GM18909 (cell line): ENCODE data around the gene RFX8.
"Not testable (repeated sequence)": the region's sequence is repeated elsewhere in the genome, so short reads cannot be mapped to it uniquely, and the experiment has no call there.

Source experiments
- ATAC-seq: cut with Tn5 transposase; IDR thresholded peaks from one replicate; pipeline ENCODE4 v1.9.1; 2021; ENCODE audit warnings: mild to moderate bottlenecking; ENCODE audit not compliant: unreplicated experiment, poor library complexity

The RFX8 gene

DNA sequence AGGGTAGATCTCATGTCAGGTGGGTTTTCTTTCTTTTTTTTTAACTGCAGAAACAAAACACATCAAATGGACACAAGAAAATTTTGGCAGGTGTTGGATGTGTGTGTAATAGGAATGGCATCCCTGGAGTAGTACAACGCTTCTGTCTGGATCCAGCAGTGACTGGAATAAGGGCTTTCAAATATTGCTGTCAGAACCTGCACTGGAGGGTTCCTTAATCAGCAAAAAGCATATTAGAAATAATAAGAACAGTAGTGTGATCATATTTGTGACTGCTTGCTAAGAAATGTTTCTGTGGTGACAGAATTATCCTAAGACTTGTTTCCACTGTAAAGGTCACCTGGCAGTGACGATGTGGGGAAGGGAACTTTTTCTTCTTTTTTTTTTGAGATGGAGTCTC is 118.4 kb downstream of the RFX8 start:
- ATAC-seq = no peak

DNA sequence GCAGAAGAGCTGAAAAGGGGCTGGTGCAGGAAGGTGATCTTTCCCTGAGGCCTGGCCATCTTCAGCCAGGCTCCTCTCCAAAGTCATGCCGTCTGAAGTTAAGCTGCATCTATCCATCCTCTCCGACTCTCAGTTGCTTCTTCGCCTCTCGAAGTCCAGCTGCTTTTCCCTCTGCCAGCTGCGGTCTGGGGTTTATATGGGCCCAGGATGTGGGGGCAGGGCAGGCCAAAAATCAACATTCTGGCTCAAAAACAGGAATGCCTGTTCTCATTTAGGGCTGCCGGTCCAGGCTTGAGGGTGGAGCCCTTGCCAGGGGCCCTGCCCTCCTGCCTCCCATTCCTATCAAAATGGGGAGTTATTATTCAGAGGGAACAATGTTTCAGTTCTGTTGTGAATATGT is 118.9 kb downstream of the RFX8 start:
- ATAC-seq = no peak

DNA sequence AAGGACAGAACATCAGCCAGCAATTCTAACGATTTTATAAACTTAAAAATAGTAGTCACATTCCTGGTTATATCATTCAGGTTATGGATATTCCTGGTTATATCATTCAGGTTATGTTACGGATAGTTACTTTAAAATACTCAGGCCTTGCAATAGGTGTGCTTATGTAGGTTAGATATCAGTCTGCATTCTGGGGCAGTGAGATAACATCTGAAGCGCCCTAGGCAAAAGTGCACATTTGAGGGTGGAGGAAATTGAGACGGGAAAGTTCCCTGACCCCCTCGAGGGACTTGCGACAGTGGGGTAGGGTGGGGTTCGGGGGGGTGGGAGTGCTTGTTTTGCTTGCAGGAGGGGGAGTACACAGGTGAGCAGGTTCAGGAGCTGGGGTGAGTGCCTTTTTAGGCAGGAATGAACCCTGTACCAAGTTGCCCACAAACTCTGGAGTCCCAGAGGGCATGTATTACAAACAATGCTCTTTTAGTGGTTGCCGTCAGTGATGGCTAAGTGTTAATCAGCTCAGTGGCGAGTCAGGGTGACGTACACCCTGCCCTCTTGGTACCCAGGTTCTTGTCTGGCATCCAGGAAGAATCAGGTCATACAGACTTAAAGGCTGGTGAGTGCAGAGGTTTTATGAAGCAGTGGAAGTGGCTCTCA is 119.4 kb downstream of the RFX8 start:
- ATAC-seq = no peak

DNA sequence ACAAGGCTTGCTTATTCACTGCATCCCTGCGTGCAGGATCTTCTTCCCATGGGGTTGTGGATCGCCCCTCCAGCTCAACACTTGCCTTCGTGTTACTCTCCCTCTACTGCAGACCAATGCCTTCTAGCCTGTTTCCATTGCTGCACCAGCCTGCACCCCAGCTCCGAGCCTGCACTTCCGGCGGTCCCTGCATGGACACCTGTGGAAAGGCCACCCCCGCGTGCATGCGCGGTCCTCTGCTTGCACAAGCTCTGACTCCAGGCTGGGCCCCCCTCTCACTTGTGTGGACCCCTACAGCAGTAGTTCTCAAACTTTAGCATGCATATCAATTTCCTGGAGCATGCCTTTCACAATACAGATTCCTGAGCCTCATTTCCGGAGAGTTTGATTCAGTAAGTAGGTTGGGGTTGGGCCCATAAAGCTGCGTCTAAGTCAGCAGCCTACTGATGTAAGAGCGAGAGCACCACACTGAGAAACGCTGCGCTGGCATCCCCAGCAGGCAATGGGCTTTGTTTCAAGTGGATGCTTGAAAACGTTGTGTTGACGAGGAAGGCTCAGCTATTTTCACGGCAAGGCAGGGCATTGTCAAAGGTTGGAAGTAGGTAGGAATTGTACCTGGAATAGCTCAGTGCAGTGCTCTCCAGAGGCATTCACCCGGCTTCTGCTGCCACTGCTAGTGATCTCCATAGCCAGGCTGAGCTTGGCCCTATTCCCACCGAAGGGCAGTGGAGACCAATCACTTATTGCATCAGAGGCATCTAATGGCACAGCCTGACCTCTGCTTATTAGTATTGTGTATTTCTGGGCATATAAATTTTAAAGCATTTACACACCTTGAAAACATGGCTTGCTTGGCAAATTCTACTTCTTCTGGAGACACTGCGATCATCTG is 120.2 kb downstream of the RFX8 start:
- ATAC-seq = no peak

DNA sequence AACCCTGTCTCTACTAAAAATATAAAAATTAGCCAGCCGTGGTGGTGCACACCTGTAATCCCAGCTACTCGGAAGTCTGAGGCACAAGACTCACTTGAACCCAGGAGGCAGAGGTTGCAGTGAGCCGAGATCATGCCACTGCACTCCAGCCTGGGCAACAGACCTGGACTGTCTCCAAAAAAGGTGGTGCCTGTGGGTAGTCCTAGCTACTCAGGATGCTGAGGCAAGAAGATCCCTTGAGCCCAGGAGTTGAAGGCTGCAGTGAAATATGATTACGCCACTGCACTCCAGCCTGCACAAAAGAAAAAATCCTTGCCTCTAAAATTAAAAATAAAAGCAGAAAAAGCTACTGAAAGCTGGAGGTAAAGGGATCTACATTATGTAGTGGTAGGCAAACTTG is 122.3 kb downstream of the RFX8 start:
- ATAC-seq = not testable (repeated sequence)

DNA sequence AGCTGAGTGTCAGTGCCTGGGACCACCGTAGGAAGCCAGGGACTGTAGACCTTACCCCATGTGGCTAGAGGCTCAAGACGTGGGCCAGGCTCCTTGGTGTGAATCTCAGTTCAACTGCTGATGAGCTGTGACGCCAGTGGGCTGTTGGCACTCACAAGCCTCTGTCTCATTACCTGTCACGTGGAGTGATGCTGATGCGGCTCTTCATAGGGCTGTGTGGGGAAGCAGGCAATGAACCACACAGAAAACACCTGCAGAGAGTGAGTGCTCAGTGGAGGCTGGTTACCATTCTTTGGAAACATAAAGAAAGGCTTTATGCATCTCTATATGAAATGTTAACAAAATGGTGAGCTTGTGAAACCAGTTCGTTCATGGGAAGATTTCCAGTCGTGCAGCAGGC is 123.7 kb downstream of the RFX8 start:
- no peak for ATAC-seq

DNA sequence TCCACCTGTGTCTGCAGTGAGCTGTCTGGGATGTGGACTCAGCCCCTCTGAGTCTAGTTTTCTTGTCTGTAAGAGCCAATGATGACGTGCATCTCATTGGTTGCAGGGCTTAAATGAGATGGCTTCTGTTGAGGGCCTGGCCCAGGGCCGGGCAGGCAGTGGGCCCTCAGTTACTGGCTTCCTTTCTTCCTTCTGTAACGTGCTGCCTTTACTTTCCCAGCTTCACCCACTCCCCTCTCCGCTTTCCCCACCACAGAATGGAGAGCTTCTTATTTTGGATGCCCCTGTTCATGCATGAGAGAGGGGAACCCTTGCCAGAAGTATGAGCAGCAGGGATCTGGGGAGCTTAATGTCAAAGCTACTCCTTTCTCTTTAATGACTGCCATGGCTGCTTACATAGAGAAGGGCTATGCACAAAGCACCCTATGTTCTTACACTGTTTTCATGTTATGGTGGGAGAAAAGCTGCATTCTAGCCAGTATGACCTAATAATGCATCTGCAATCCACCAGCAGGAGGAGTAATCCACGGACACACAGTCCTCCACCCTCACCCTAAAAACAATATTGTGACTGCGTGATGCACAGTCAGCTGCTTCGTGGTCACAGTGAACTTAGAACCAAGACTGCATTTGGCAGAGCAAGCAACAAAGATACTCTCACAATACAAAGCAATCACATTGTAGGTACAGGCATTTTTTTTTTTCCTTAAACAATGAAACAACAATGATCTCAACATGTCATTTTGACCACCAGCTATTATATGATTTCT is 124.8 kb downstream of the RFX8 start:
- ATAC-seq = no peak

DNA sequence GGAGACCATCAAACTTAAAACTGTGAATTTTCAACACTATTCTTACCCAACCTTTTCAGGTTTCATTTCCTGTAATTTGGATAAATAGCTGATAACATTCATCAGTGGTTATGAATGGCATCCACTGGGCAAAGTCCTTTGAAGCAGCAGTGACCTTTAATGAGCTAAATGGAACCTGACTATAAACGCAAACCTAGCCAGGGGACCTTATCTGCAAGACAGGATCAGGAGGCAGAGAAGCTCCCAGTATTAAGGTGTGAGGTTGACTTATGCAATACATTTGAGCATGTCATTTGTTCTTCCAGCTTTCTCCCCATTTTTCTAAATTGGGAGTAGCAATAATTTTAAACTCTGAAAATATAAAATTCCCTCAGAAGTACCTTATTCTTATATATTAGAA is 126.0 kb downstream of the RFX8 start:
- ATAC-seq = no peak
